GM19328 (cell line): ENCODE results near the gene TP73.

ENCODE experiments used
- ATAC-seq: cut with Tn5 transposase; IDR thresholded peaks from one replicate; pipeline ENCODE4 v1.9.1; 2021; ENCODE audit warnings: mild to moderate bottlenecking, moderate library complexity; ENCODE audit not compliant: unreplicated experiment

The TP73 gene

DNA sequence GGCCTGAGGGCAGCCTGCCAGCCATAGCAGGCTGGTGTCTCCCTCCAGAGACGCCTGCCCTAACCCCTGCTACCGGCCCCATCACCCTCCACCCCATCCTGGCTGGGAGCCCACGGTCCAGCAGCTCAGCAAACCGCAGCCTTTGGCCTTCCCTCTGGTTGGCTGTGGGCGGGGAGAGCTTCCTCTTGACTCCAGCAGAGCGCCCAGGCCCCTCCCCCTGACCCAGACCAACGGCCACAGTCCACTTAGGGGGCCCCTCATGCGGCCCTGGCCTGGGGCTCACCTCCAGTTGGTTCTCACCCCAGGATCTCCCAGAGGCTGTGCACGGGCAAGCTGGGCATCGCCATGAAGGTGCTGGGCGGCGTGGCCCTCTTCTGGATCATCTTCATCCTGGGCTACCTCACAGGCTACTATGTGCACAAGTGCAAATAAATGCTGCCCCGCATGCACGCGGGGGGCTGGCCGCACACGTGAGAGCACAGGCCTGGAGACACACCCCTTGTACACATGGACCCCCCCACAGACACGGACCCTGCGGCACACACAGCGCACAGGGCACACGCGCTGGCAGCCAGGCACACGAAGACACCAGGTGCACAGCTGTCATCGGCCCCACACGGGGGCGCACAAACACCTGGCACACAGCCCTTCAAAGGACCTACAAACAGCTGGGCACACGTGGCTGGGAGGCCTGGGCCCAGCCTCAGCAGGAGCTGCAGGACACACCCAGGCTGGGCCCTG is 123.3 kb downstream of the TP73 start:
- no peak for ATAC-seq

DNA sequence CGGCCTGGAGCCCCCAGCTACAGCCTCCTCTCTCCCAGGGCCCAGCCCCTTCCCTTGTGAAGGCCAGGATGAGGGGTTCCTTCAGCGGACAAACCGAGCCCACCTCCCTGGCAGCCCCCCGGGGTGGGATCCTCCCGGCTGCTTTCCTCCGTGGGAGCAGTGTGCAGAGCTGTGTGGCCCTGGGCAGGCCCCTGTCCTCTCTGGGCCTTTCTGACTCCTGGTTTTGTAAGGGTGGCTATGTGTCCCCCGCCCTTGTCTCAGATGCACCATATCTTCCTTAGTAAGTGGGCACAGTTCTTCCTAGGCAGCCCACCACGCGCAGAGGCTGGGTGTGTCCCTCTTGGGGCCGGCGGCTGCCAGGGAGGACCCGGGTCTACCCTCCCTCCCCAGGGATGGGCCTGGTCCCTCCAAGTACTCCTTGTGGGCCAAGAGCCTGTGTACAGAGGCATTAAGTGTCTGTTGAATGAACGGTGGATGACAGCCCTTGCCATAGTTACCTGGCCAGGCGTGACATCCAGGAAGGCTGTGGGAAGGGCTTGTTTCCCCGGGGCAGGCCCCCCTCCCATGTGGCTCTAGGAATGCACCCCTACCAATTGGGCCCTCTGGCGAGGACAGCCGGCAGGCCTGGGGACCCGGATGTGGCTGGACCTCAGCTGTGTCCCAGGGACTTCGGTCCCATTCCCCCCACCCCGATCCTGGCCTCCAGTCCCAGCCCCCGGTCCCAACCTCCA is 124.1 kb downstream of the TP73 start:
- ATAC-seq: no peak

DNA sequence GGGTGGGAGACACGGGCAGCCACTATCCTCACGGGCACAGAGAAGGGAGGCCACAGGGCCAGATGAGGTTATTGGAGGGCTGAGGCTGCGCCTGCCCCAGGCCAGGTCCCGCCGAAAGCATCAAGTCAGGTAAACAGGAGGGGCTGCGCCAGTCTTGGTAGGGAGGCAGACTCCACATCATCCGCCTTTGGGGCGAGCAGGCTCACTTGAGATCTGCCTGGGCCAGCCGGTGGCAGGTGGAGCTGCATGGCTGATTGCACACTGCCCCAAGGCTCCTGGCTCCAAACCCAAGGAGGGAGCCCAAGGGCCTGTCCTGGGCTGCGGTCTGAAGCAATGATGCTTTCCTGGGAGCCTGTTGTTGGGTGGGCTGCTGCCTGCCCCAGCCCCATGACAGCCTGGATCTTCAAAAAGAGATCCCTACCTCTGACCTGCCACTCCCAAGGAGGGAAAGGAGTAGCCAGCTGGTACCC is 124.8 kb downstream of the TP73 start:
- no peak for ATAC-seq

DNA sequence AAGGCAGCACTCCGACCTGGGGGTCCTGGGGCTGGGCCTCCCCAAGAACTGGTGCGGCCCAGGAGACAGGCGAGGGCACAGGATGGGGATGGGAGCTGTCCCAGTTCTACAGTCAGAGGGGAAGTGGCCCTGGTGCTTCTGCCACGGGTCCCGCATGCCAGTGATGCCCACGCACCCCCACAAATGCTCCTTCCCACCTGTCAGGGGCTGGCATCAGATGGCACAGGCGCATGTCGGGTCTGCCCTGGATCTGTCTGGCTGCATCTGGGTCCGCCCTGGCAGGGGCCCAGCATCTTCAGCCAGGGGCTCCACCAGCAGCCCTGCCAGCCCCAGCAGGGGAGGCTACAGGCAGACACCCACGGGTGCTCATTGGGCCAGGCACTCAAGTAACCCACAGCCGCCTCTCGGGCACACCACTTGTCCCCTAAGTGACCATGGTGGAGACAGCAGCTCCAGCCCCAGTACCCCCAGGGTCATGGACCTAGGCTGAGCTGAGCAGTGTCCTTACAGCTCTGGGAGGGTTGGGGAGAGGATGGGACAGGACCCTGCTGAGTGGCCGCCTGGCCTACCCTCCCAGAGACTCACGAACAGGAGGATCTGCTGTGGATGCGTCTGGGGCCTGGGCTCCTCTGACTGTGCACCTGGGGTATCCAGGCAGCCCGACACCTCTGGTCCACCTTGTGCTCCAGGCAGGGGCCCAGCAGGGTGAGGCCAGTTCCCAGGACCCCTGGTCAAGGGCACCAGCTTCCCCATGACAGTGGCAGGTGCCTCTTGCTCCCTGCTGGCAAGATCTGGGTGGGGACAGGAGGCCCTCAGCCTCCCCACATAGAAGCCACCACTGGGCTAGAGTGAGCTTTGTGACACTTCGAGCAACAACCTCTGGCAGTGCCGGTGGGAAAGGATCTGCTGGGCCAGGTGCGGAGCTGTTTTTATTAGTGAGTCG is 125.6 kb downstream of the TP73 start:
- no peak for ATAC-seq

DNA sequence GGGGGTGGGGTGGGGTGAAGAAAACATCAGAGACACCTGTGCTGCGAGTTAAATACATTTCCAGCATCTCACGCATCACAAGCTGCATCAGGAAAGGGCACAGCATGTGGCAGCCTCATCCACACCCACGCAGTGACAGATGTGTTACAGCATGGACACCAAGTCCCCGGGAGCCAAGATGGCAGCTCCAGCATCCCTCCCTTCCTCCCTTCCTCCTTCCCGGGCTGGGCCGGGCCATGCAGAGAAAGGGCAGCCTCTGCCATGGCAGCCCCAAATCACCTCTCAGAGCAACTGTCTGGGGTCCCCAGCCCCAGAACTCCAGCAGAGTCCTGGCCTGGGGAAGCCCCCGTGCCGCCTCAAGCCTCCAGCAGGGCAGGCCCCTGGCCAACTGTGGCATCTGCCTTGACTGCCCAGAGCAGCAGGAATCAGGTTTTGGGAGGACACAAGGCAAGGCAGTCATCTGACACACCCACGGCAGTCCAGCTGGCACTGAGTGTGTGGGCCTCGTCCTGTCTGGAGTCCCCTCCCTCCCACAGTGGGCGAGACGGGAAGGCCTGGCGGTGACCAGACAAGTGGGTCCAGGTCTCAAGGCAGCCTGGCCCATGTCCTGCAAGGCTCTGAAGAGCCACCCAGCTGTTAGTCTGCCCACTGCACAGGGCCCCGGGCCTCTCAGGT is 126.4 kb downstream of the TP73 start:
- no peak for ATAC-seq

DNA sequence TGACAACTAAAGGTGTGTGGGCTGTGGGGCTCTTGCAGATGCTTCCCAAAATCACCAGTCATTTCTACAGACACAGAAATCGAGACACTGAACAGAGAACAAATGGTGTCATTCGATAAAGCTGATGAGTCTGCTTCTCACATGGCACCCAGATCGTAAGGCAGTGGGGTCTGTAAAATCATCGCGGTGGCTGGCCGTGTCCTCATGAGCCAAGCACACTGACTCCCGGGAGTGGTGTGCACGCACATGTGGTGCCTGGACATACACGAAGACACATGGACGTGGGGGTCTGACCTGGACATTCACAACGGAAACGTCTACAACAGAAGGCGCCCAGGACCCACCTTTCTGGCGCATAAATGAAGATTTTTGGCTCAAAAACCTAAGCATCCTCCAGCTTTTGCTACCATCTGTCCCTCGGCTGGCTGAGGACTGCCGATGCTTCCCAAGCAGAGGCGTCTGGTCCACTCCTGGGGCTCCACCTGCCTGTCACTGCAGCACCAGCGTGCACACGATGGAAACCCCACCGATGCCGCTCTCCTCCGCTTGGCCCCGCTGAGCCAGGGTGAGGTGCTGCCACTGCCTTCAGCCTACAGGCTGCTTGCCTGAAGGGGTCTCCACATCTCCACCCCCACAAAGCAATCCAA is 127.1 kb downstream of the TP73 start:
- no peak for ATAC-seq

DNA sequence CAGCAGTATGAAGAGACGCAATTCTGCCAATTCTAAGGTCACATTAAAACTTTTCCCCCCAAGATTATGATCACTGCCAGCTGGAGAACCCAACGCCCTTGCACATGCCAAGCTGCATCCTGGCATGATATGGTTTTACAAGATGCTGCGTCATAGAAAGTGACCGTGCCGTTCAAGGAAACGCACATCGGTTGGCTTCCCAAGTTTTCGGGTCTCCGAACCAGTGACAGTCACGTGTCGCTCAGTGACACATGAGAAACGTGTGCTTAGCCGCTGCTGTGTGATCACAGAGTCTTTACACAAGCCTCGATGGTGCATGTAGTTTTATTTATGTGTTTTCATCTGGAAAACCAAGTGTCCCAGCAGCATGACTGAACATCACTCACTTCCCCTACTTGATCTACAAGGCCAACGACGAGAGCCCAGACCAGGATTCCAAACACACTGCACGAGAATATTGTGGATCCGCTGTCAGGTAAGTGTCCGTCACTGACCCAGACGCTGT is 127.6 kb downstream of the TP73 start:
- no peak for ATAC-seq

DNA sequence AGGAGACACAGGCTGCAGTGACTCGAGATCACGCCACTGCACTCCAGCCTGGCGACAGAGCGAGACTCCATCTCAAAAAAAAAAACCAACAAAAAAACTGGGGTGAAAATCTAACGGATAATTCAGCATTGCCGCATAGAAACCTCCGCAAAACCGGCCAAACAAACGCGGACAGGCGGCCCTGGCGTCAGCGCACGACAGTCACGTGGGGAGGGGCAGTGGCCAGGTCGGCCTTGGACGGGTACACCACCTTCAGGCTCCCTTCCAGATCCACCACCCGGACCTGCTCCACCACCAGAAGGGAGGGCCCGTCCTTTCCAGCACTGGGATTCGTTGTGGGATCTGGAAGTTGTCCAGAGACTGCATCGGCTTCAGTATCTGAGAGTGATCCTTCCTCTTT is 128.6 kb downstream of the TP73 start:
- ATAC-seq: no peak

DNA sequence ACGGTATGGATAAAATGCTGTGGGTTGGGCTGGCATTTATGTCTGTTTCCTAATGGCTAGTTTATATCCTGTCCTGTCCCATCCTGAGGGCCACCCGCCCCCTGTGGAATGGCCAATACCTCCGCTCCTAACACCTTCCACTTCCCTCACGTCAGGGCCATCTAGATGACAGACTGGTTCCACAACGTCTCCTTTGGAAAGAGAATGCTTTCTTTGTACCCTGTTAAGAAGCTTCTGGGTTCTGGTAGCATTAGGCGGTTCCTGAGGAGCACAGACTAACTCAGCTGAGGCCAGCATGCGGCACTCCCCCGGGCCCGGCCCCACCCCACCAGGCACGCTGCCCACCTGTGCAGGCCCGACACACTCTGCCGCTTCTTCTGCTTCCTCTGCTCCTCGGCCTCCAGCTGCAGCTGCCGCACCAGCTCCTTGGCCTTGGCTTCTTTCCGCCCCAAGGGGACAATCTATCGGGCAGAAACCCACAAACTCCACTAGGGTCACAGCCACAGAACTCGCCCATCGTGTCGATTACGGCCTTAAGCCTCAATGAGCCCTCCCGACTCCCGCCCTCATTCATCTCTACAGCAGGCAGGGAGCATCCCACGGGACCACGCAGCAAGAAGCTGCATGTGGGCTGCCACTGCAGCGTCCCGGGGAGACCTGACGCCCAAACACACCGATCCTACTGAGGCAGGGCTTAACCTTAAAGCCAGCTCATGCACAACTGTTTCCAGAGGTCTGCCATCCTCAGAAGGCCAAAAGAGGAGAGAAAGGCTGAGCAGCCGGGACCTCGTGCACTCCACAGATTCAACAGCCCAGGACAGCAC is 131.5 kb downstream of the TP73 start:
- no peak for ATAC-seq

DNA sequence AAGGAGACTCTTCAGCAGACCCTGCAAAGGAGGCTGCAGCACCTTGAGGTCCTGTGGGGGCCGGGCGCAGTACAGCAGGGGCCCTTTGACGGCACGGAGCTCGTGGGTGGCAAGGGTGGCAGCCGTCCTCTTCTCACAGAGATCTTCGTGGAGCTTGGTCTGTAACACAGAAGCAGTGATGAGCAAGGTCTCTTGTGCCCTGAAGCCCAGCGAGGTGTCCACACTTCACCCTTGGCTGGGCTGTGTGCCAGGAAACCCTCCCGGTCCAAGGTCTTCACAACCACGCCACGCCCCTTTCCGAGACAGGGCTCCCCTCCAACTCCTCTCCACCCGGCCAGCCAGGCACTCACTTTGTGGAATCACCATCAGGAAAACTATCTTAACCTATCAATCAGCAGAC is 132.7 kb downstream of the TP73 start:
- no peak for ATAC-seq

DNA sequence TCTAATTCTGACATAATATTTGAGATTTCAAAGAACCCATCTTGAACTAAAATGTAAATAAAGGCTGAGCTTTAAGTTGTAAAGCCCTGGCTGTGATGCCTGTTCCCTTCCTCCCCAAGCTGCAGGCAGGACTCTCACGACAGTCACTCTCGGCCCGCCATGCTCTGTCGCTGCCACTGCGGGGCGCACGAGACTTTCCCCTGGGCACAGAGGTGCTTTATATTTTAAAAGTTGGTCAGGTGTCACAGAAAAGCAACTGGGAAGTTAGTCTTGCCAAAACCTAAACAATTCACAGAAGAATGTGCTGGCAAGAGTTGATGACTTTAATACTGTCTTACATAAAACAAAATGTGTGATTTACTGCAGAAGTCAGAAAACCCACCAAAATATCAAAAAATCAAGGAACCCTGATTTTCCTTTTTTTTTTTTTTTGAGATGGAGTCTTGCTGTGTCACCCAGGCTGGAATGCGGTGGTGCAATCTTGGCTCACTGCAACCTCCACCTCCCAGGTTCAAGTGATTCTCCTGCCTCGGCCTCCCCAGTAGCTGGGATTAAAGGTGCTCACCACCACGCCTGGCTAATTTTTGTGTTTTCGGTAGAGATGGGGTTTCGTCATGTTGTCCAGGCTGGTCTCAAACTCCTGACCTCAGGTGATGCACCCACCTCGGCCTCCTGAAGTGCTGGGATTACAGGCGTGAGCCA is 133.3 kb downstream of the TP73 start:
- no peak for ATAC-seq
